Right renal pelvis (tissue), 4 donors: Measurements from ENCODE around the gene GUCY2D. TPM values are rescaled to one million over a fixed set of nuclear protein-coding genes. Genes with fewer than 3 reads are reported as not detected.

ENCODE experiments used
- DNase-seq, 4 donors: peaks; one replicate each; pipeline ENCODE4 v3.0.0-alpha.2; 2013; ENCODE audit warnings: low read depth in 4 of 4, low spot score in 3 of 4, missing footprints in 1 of 4
- polyA plus RNA-seq, 4 donors: library from polyadenylated mRNA; unstranded; fragments of 120-200 nt; gene quantifications; one replicate each; pipeline ENCODE4 v1.2.1, GENCODE V29; 2013; ENCODE audit not compliant: insufficient read length in 4 of 4

GUCY2D gene
- polyA plus RNA-seq, 4 donors: 0.35 to 0.56 (median 0.37) TPM; not detected in 1

GRCh38 chr17:7989781-7990655 lies 12.4 kb upstream of the GUCY2D start:
- peak; percentile 57 to 79 (median 64) for DNase-seq

DNA sequence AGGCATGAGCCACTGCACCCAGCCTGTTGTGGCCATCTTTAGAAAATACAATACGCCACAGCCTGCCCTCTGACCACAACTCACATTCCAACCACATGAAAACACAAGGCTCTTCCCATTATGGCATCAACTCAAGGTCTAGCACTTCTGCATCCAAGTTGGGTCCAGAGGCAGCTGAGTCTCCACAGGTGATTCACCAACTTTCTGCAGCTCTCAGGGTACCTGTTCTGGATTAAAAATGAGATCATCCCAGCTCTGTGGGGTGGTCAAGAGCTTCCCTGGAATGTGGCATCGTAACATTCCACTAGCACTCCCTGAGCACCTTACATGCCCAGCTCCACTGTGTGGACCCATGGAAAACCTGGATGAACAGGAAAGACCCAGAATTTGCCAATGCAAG lies 9.9 kb upstream of the GUCY2D start:
- no peak for DNase-seq

GRCh38 chr17:7992924-7993323 lies 9.5 kb upstream of the GUCY2D start:
- DNase-seq: no peak

DNA sequence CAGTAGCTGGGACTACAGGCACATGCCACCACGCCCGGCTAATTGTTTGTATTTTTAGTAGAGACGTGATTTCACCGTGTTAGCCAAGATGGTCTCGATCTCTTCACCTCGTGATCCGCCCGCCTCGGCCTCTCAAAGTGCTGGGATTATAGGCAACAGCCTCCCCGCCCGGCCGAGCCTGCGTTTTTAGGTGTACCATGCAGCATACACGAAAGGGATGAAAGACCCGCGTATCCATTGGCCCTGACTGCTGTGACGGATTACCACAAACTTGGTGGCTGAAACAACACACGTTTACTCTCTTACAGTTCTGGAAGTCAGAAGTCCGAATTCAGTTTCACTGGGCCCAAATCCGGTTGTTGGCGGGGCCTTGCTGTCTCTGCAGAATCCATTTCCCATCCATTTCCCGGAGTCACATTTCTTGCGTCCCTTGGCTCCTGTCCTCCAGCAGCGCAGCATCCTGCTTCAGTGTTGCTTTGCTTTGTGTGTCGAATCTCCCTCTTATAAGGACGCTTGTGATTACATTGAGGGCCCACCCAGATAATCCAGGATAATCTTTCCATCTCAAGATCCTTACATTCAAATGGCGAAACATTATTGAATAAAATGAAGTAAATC lies 8.3 kb upstream of the GUCY2D start:
- DNase-seq: no peak

DNA sequence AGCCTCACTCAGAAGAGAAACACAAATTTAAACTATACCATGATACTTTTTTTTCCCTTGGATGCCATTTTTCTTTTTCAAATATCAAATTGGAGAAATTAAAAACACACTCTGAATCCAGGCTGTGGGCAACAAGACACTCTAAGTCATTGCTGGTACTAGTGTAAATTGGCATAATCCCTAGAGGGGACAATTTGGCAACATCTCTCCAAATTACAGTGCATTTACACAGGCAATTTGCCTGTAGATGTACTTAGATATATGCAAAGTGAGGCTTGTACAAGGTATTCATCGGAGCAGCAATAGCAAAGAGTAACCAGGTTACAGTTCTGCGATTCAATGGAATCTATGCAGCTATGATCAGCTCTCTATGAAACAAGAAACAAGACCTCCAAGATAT lies 6.7 kb upstream of the GUCY2D start:
- DNase-seq: no peak

GRCh38 chr17:7997186-7997585 lies 5.2 kb upstream of the GUCY2D start:
- no peak for DNase-seq

GRCh38 chr17:8002721-8003593 lies 542 bp downstream of the GUCY2D start:
- no peak for DNase-seq

GRCh38 chr17:8003594-8004181 lies 1.3 kb downstream of the GUCY2D start:
- DNase-seq: no peak

DNA sequence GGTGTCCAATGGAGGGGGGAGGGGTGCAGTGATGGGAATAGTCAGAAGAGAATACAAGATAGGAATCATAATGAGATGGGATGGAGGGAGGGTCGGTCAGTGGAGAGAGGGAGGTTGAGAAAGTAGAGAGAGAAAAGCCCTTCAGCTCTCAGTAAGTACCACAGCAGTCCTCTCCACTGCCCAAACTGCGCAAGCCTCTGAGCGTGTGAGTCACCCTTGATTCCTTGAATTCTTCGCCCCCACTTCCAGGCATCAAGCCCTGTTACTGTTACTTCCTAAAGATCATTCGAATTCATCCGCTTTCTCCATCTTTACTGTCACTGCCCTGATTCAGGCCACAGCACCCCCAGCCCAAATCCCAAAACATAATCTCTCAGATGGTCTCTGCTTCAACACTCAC lies 2.5 kb downstream of the GUCY2D start:
- DNase-seq: no peak

DNA sequence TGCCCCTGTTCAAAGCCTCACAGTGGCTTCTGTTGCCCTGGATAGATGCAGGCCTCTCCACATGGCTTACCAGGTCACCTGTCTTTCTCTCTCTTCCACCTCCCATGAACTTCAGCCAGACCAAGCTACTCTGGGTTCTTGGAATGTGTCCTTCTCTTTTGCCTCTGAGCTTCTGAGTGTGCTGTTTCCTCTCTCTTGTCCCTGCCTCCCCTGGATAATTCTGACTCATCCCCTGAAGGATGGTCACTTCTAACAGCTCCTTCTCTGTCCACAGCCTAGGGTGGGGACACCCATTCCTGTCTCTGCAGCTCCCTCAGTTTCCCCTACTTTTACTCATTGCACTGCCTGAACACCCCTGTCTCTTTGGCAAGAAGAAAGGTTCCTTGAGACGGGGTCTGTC lies 2.9 kb downstream of the GUCY2D start:
- no peak for DNase-seq

DNA sequence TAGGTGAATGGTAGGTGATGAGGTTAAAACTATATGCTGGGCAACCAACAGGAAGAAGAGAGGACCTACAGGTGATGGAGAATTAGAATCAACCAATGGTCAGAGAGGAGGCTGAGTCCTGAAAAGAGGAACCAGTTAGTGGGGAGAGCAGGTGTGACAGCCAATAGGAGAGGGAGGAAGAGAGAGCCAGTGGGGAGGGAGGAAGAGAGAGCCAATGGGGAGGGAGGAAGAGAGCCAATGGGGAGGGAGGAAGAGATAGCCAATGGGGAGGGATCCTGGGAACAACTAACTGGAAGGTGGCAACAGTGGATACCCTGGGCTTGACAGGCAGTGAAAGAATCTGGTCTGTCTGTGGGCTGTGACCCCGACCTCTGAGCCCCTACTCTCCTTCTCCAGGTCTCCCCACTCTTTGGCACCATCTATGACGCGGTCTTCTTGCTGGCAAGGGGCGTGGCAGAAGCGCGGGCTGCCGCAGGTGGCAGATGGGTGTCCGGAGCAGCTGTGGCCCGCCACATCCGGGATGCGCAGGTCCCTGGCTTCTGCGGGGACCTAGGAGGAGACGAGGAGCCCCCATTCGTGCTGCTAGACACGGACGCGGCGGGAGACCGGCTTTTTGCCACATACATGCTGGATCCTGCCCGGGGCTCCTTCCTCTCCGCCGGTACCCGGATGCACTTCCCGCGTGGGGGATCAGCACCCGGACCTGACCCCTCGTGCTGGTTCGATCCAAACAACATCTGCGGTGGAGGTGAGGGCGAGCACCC lies 3.7 kb downstream of the GUCY2D start:
- no peak for DNase-seq

GRCh38 chr17:8006836-8007680 lies 4.6 kb downstream of the GUCY2D start:
- DNase-seq: no peak

DNA sequence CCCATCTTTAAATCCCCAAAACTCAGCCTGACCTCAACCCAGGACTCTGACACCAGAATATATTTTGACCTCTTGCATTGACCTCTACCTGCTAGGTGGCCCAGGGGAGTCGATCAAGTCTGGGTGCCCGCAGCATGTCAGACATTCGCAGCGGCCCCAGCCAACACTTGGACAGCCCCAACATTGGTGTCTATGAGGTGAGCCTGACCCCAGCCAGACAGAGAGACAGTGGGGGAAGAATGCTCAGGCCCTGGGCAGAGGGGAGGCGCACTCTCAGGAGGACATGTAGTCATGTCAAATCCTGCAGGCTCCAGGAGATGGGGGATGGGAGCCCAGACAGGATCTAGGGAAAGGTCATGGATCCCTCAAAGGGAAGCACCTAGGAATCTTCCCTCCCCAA lies 5.4 kb downstream of the GUCY2D start:
- DNase-seq: no peak

DNA sequence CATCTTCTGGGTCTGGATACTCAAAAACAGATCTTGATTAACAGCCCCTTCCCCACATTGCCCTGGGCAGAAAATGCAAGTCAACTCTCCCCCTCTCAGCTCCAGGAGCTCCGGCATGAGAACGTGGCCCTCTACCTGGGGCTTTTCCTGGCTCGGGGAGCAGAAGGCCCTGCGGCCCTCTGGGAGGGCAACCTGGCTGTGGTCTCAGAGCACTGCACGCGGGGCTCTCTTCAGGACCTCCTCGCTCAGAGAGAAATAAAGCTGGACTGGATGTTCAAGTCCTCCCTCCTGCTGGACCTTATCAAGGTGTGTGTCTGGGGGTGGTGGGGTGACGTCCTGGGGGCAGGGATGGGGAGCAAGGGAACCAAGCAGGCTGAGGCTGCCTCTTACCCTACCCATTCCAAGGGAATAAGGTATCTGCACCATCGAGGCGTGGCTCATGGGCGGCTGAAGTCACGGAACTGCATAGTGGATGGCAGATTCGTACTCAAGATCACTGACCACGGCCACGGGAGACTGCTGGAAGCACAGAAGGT lies 9.7 kb downstream of the GUCY2D start:
- DNase-seq: no peak

- DNase-seq: no peak
Observed at GRCh38 chr17:8012996-8013640, 10.7 kb downstream of the GUCY2D start.

- DNase-seq: no peak
Observed at GRCh38 chr17:8013731-8014557, 11.5 kb downstream of the GUCY2D start.

DNA sequence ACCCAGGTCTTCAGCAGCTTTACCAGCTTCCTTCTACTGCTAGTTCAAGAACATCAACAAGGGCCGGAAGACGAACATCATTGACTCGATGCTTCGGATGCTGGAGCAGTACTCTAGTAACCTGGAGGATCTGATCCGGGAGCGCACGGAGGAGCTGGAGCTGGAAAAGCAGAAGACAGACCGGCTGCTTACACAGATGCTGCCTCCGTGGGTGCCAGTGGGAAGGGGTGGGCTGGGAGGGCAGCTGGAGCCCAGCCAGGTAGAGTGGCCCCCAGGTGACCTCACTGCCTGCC lies 12.1 kb downstream of the GUCY2D start:
- no peak for DNase-seq
